NB4 (cell line): ENCODE measurements around the gene NFIX.

Experiments used
- CTCF ChIP-seq: IDR thresholded peaks from one replicate; pipeline ENCODE4 v1.5.1; 2012; ENCODE audit warnings: low read depth, low read length
- POLR2A ChIP-seq: IDR thresholded peaks from 2 replicates; pipeline ENCODE4 v1.6.1; 2011; ENCODE audit warnings: mild to moderate bottlenecking; ENCODE audit not compliant: insufficient read length; ENCODE audit errors: extremely low read depth

GRCh38 chr19:13089139-13089856 lies 94.0 kb downstream of the NFIX start:
- TF ChIP-seq POLR2A (no peak), CTCF (peak; percentile 38)
